GM19324 (cell line): ENCODE measurements around the gene MIEF1.

Source experiments
- ATAC-seq: cut with Tn5 transposase; IDR thresholded peaks from one replicate; pipeline ENCODE4 v1.9.1; 2021; ENCODE audit warnings: mild to moderate bottlenecking, moderate library complexity; ENCODE audit not compliant: unreplicated experiment, low FRiP score

The MIEF1 gene

GRCh38 chr22:39554151-39554550 is 52.1 kb downstream of the MIEF1 start:
- no peak for ATAC-seq

DNA sequence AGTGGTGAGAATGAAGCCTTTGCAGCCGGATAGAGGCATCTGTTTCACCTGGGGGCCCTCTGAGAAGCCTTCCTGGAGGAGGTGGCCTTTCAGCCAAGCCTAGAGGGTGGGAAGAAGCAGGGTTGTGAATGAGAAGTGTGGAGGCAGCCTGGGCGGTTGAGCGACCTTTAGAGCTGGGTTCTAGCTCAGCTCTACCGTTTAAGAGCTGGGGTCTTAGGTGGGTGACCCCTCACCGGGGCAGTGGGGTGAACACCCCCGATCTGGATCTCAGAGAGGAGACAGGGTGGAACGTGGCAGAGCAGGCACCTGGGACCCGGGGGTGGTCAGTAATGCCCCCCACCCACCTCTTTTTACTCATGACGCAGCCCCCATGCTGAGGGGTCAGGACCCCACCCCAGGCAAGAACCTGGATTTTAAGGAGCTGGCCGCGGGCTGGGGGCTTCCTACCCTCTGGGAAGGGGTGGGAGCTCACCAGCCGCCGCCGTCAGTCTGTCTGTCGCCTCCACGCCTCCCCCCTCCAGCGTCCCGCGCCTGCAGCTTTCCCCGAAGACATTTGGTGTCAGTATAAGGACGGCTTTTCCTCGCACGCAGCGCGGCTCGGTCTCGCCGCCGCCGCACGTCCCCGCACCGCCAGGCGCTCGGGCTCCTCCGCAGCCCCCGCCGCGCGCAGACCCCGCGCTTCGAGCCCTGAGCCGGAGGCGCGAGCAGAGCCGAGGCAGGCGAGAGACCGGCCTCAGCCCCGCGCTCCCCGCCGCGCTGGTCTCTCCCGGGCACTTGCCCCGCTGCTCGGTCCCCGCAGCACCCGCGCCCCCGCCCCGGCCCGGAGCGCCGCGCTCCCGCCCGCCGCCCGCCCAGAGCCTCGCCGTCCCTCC is 55.1 kb downstream of the MIEF1 start:
- no peak for ATAC-seq

DNA sequence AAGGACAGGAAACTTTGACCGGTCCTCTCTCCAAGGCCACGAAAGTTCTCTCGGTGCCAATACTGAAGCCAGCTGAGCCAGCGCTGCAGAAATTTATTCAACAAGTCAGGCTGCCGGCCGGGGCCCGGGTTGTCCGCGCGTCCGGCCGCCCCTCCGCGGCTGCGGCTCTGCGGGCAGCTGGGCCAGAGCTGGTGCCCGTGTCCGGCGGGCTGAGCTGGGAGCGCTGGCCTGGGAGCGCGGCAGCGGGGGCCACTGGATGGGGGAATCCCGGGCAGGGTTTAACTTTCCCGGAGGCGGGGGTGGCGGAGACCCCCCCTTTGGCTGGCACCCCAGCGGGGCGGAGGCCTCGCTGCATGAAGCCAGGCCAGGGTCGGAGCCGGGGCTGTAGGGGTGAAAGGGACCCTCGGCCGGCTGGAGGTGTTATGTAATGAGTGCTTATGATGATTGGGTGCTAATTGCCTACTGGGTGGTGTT is 56.2 kb downstream of the MIEF1 start:
- no peak for ATAC-seq

- ATAC-seq, result no peak
Observed at GRCh38 chr22:39558950-39559349, 56.9 kb downstream of the MIEF1 start.

GRCh38 chr22:39559456-39560105 is 57.5 kb downstream of the MIEF1 start:
- ATAC-seq, result no peak

GRCh38 chr22:39560127-39560526 is 58.0 kb downstream of the MIEF1 start:
- ATAC-seq, result no peak

DNA sequence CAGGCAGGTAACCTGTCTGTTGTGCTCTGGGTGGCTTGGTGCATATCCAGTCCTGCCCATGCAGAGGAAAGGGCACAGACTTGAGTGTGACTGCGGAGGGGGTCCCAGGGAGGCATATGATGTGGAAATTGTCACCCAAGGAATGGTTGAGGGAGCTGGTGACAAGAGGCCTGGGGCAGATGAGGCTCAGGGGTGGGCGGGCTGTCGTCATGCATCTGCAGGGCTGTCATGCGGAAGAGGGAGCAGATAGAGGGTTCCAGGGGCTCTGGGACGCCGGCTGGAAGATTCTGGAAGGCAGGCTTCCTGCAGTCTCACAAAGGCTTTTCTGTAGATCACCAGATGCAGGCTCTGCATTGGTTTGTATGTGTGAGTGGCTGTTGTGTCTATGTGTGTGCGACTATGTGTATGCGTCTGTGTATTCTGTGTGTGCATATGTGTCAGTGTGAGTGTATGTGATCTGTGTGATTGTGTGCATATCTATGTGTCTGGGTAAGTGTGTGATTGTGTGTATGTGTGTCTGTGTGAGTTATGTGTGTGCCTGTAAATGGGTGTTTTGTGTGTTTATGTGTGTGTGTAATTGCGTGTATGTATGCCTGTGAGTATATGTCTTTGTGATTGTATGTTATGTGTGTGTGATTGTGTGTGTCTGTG is 60.9 kb downstream of the MIEF1 start:
- ATAC-seq, result no peak

GRCh38 chr22:39563571-39564428 is 61.7 kb downstream of the MIEF1 start:
- no peak for ATAC-seq

DNA sequence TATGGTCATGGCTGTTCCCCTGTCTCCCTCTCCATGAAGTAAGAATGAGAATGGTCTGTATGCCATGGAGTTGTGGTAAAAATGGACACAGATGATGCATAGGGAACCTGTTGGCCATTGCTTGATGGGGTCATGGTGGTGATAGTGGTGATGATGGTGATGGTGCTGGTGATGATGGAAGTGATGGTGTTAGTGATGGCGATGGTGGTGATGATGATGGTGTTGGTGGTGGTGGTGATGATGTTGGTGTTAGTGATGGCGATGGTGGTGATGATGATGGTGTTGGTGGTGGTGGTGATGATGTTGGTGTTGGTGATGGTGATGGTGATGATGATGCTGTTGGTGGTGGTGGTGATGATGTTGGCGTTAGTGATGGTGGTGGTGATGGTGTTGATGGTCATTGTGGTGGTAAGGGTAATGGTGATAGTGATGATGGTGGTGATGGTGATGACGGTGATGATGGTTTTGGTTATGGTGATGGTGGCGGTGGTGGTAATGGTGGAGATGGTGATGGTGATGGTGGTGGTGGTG is 63.4 kb downstream of the MIEF1 start:
- ATAC-seq, result no peak

DNA sequence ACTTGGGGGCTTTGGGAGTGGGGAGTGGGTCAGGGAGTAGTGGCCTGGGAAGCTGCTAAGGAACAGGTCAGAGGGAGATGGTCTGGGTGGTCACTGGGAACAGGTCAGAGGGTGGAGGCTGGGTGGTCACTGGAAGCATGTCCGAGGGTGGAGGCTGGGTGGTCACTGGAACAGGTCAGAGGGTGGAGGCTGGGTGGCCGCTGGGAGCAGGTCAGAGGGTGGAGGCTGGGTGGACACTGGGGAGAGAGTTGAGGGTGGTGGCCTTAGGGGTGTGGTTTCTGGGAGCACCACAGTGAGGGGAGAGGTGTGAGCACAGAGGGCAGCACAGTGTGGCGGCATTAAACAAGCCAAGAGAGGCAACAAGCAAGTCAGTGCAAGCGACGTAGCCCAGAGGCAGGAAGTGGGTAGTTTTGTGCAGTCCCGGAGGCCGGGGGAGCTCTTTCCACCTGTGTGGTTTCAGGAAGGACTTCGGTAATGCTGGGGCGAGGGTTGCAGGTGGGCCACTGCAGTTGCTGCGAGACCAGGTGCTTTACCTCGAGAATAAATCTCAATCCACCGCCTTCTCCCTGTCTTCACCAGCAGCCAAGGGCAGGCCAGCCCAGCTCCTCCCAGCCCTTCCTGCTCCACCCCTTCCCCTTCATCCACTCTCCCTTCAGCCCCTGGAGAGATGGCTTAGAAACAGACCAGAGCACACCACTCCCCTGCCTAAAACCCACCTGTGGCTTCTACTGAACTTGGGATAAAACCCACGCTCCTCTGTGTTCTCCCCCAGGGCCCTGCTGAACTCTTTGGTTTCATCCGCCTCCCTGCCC is 65.3 kb downstream of the MIEF1 start:
- no peak for ATAC-seq
